ENCODE measurements around the gene CCDC192. TPM values are rescaled to one million over a fixed set of nuclear protein-coding genes. Genes with fewer than 3 reads are reported as not detected.

CCDC192 gene
- polyA plus RNA-seq, 2 of the 4 experiments (the other 2 are of a cell fraction): not detected

GRCh38 chr5:127666043-127666716, 37.0 kb upstream of the CCDC192 start:
- H3K27ac ChIP-seq: no peak overlapping the region
- no peak for FAIRE-seq
- no peak for TF ChIP-seq MYC (IDR thresholded peaks at IDR 0.05; ENCODE audit: borderline replicate concordance, low read length)
- TF ChIP-seq CTCF (IDR thresholded peaks at IDR 0.05): no peak
- no peak for TF ChIP-seq PHF8 (IDR thresholded peaks at IDR 0.05; ENCODE audit: borderline replicate concordance, low read depth)
- TF ChIP-seq ZFP36 (IDR thresholded peaks at IDR 0.05; ENCODE audit: borderline replicate concordance, partially characterized antibody): no peak
- no peak for TF ChIP-seq GATA3 (IDR thresholded peaks at IDR 0.05; ENCODE audit: borderline replicate concordance)
- no peak for TF ChIP-seq ESRRA (IDR thresholded peaks at IDR 0.05; ENCODE audit: borderline replicate concordance, low read length)
- TF ChIP-seq RFX5 (IDR thresholded peaks at IDR 0.05): no peak
- TF ChIP-seq KDM1A (IDR thresholded peaks at IDR 0.05; ENCODE audit: low read depth): no peak
- no peak for TF ChIP-seq CBX2 (IDR thresholded peaks at IDR 0.05; ENCODE audit: borderline replicate concordance, low read depth)
- H3K4me2 ChIP-seq: no peak overlapping the region
- CTCF ChIA-PET: no interaction called here
- no peak for ATAC-seq
- POLR2A ChIA-PET: no interaction called here
- H3K4me1 ChIP-seq: no peaks in the 10 kb centered on the region
- no peaks in the 10 kb centered on the region for H3K9me3 ChIP-seq
- no peak overlapping the region for H3K4me3 ChIP-seq
- no peak for DNase-seq (ENCODE audit: low read depth in 1 of 2, low spot score in 1 of 2)
- WGBS (ENCODE audit: missing lambda C conversion rate): 84% methylated on average over 3 of the region's 3 CpGs

DNA sequence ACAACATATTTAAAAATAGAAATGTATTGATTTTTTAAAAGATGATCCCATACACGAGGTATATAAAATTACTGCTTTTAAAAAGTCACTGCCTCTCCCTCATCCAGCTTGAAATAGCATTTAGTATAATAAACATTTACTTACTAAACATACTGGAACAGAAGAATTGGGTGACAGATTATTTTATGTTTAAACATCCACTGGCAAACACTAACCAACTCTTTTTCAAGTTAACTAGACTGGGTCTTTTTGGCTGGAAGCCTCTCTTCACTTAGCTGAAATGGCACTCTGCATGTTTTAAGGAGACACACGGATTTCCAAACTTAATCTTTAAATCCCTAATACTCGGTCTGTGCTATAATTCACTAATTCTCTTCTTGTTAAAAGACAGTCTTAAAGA, 35.3 kb upstream of the CCDC192 start:
- ATAC-seq (no peak), FAIRE-seq (no peak)
- POLR2A ChIA-PET: no interaction called here

More for the DNA sequence above, 35.3 kb upstream of the CCDC192 start:
- Histone ChIP-seq H3K4me2 (no peak overlapping the region), H3K4me3 (no peak overlapping the region), H3K4me1 (no peaks in the 10 kb centered on the region; the same call in 2 of the 3 replicates), H3K27ac (no peak overlapping the region), H3K9me3 (no peaks in the 10 kb centered on the region)
- 23% methylated on average over 3 of the region's 3 CpGs for WGBS (ENCODE audit: missing lambda C conversion rate)
- DNase-seq (ENCODE audit: low read depth in 1 of 2, low spot score in 1 of 2): no peak
- TF ChIP-seq, protein P1, sequence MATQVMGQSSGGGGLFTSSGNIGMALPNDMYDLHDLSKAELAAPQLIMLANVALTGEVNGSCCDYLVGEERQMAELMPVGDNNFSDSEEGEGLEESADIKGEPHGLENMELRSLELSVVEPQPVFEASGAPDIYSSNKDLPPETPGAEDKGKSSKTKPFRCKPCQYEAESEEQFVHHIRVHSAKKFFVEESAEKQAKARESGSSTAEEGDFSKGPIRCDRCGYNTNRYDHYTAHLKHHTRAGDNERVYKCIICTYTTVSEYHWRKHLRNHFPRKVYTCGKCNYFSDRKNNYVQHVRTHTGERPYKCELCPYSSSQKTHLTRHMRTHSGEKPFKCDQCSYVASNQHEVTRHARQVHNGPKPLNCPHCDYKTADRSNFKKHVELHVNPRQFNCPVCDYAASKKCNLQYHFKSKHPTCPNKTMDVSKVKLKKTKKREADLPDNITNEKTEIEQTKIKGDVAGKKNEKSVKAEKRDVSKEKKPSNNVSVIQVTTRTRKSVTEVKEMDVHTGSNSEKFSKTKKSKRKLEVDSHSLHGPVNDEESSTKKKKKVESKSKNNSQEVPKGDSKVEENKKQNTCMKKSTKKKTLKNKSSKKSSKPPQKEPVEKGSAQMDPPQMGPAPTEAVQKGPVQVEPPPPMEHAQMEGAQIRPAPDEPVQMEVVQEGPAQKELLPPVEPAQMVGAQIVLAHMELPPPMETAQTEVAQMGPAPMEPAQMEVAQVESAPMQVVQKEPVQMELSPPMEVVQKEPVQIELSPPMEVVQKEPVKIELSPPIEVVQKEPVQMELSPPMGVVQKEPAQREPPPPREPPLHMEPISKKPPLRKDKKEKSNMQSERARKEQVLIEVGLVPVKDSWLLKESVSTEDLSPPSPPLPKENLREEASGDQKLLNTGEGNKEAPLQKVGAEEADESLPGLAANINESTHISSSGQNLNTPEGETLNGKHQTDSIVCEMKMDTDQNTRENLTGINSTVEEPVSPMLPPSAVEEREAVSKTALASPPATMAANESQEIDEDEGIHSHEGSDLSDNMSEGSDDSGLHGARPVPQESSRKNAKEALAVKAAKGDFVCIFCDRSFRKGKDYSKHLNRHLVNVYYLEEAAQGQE (IDR thresholded peaks at IDR 0.05): no peak
- TF ChIP-seq GATA3 (IDR thresholded peaks at IDR 0.05; ENCODE audit: borderline replicate concordance) (no peak), CBX8 (IDR thresholded peaks at IDR 0.05) (no peak), CHD2 (IDR thresholded peaks at IDR 0.05; ENCODE audit: low read length, partially characterized antibody) (no peak), RNF2 (IDR thresholded peaks at IDR 0.05; ENCODE audit: borderline replicate concordance, low read depth) (no peak), BHLHE40 (IDR thresholded peaks at IDR 0.05; ENCODE audit: low read depth, low read length) (no peak), EHF (CRISPR knock-in tag; IDR thresholded peaks at IDR 0.05) (no peak), FOXS1 (CRISPR knock-in tag; IDR thresholded peaks at IDR 0.05) (no peak), FOSL2 (IDR thresholded peaks at IDR 0.05) (no peak), FOSL2 (CRISPR knock-in tag; IDR thresholded peaks at IDR 0.05) (no peak)
- TF ChIP-seq, protein P2, sequence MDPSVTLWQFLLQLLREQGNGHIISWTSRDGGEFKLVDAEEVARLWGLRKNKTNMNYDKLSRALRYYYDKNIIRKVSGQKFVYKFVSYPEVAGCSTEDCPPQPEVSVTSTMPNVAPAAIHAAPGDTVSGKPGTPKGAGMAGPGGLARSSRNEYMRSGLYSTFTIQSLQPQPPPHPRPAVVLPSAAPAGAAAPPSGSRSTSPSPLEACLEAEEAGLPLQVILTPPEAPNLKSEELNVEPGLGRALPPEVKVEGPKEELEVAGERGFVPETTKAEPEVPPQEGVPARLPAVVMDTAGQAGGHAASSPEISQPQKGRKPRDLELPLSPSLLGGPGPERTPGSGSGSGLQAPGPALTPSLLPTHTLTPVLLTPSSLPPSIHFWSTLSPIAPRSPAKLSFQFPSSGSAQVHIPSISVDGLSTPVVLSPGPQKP (IDR thresholded peaks at IDR 0.05; ENCODE audit: low read depth, low read length): no peak
- CTCF ChIA-PET: no interaction called here
